Stimulated activated CD8-positive, alpha-beta memory T cell treated with anti-CD3 and anti-CD28 coated beads, Interleukin-15, amount 100 ng/mL, for 4 hours (primary cell): Measurements from ENCODE around the gene ABI3.
"Not testable (repeated sequence)": the region's sequence is repeated elsewhere in the genome, so short reads cannot be mapped to it uniquely, and the experiment has no call there.

Experiments used
- DNase-seq, 2 donors: peaks; one replicate each; pipeline ENCODE4 v3.0.0-alpha.2; 2020; ENCODE audit warnings: low read depth in 2 of 2

ABI3 gene, protein sequence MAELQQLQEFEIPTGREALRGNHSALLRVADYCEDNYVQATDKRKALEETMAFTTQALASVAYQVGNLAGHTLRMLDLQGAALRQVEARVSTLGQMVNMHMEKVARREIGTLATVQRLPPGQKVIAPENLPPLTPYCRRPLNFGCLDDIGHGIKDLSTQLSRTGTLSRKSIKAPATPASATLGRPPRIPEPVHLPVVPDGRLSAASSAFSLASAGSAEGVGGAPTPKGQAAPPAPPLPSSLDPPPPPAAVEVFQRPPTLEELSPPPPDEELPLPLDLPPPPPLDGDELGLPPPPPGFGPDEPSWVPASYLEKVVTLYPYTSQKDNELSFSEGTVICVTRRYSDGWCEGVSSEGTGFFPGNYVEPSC

DNA sequence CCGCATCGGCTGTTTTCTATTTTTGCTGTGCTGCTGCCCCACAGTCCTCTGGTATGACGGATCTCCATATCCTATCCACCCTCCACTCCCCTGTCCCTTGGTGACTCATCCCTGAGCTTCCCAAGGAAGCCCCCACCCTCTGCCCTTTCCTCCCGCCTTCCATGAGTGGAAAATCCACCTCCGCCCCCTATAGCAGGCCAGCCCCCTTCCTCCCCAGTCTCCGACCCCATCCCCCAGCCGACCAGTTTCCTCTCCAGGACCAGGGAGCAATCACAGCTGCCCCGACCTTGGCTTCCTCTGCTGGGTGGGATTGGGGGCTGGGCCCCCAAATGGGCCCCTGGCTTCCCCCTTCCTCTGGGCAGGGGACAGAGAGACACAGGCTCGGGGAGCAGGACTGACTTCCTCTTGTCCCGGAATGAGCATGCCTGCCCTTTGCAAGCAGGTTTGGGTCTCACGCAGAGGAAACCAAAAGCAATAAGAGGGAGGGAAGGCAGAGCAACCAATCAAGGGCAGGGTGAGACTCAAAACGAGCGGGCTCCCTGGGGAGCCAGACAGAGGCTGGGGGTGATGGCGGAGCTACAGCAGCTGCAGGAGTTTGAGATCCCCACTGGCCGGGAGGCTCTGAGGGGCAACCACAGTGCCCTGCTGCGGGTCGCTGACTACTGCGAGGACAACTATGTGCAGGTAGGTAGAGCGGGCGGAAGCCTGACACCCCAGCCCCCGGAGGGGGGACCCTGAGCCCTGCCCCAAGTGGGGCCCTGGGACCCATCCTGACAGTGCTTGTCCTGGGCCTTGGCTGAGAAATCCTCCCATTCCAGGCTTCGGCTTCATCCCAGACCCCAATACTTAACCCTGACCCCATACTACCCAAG is at the start of gene ABI3, which contains the start of gene GNGT2:
ABI3 (plus strand) TSS at position 550 of the 872 bp plus-strand sequence; CDS start at position 568, 18 bp downstream.
GNGT2 (minus strand) TSS at position 417 of the 872 bp plus-strand sequence. CDS start 3,152 bp downstream, outside the sequence.
- no peak for DNase-seq

DNA sequence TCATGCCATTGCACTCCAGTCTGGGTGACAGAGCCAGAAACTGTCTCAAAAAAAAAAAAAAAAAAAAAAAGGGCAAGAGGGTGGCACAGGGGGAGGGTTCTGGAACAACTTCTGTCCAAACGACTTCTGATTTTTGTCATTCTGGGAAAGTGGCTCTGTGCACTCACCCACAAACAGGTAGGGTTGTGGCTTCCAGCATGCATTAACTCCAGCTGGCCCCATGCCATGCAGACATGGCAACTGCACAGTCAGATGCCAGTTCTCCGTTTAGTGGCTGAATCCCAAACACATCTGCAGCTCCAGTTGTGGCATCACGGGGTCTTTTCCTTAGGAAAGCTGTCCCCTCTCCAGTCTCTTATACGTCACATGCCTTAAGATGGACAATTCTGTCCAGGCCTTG is 47.6 kb upstream of the ABI3 start:
- DNase-seq: no peak

DNA sequence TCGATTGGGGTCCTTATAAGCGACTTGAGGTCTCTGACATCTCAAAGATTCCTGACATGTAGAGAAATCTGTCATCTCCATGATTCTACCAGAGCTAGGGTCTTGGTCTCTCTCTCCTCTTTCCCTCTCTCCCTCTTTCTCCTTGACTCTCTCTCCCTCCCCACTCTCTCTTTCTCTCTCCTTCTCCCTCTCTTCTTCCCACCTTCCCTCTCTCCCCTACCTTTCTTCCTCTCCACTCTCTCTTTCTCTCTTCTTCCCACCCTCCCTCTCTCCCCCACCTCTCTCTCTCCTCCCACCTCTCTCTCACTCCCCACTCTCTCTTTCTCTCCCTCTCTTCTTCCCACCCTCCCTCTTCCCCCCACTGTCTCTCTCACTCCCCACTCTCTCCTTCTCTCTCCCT is 45.4 kb upstream of the ABI3 start:
- DNase-seq: no peak

DNA sequence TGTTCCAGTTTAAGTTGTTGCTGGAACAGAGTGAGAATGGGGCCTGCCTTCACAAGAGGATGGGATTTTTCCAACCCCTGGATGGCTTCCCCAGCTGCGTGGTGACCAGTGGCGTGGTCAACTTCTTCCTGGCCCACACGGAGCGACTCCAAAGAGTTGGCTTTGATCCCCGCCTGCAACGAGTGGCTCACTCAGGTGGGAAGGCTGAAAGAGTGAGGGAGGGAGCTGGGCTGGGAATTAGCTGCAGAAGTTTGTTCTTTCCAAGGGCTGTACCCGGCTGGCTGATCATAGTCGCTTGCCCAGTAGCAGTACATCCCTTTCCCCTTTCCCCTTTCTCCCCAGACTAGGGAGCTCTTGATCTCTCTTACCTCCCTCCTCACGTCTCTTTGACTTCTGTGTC is 41.8 kb upstream of the ABI3 start:
- DNase-seq: no peak

DNA sequence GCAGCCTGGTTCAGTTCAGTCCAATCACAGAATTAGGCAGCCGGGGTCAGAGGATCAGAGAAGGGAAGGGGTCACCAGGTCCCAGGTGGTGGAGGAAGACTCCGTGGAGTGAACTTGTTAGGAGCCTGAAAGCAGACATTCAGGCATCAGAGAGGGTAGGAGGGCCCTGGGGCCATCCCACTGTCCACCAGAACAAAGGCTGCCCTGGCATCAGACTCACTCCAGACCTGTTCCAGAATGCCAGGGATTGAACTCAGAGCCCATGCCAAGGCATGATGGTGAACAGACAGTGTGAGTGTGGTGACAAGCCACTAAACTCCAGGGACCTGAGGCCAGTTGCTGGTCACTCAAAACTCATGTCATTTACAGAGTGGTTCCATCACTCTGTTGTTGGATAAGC is 40.3 kb upstream of the ABI3 start:
- DNase-seq: no peak

DNA sequence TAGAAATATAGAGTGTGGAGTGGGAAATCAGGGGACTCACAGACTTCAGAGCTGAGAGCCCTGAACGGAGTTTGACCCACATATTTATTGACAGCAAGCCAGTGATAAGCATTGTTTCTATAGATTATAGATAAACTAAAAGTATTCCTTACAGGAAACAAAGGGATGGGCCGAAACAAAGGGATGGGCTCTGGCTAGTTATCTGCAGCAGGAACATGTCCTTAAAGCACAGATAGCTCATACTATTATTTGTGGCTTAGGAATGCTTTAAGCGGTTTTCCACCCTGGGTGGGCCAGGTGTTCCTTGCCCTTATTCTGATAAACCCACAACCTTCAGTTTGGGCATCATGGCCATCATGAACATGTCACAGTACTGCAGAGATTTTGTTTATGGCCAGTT is 39.8 kb upstream of the ABI3 start:
- DNase-seq: not testable (repeated sequence)

DNA sequence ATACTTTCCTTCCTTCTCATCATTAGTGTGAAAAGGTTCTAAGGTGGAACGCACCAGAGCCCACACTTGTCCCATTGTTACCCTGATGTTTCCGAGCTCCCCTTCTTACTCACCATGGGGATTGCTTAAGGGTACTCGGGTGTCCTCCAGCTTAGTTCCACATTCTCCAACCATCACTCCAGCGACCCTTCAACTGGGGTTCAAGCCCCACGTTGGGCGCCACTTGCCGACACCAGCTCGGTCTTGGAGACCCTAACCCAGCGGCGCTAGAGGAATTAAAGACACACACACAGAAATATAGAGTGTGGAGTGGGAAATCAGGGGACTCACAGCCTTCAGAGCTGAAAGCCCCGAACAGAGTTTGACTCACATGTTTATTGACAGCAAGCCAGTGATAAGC is 34.5 kb upstream of the ABI3 start:
- DNase-seq: not testable (repeated sequence)

DNA sequence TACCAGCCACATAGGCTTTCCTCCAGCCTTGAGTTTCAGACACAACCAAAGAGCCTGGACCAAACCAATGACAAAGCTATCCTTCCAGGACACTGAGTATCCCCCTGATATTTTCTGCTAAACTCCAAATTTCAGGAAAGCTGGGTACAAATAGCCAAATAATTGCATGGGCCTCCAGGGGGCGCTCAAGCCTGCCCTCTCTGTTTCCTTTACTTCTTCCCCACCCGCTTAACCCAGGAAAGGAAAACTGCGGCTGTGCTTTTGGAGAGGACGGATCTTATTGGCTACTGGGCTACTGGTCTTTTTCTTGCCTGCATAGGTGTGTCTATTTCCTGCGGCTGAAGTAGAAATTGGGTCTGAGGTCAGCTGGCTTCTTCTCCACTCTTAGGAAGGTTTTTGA is 30.2 kb upstream of the ABI3 start:
- peak; percentile 13 to 25 for DNase-seq

DNA sequence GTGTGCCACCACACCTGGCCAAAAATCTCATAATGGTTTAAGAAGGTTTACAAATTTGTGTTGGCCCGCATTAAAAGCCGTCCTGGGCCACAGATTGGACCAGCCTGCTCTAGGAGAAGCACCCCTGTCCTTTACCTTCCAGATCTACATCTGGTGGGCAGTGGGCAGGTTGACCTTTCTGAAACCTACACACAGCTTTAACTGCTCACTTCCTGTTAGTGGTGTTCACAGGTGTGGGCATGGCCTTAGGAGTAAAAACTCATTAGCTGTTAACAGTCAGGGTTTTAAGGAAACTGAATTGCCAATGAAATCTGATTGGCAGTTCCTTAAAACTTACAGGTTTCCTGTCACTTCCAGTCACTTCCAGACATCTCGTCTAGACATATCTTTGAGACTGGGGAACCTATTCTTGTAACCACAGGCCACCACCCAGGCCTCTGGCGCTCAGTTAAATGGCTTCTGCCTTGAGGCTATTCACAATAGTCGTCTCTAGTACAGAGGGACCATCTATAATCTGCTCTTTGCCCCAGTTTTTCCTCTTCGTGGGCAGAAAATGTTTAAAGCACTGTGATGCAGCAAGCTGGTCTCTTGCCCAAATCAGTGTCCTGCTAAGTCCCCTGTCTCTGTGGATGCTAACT is 29.4 kb upstream of the ABI3 start:
- DNase-seq: no peak

DNA sequence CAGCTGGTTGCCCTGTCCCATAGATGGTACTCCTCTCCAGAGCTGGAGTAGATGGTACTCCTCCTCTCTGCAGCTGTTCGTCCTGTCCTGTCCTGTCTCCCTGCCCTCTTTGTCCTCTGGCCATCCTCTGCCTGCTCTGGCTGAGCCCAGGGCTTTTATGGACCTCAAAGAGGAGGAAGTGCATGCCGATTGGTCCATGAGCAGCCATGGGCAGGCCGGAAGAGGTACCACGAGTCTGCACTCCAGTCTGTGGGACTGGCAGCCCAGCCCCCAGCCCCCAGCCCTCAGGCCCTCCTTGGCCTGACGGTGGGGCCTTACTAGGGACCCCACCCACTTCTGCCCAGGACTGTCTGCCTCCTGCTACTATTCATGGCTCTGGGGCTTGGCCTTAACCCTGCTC is 27.2 kb upstream of the ABI3 start:
- DNase-seq: no peak

DNA sequence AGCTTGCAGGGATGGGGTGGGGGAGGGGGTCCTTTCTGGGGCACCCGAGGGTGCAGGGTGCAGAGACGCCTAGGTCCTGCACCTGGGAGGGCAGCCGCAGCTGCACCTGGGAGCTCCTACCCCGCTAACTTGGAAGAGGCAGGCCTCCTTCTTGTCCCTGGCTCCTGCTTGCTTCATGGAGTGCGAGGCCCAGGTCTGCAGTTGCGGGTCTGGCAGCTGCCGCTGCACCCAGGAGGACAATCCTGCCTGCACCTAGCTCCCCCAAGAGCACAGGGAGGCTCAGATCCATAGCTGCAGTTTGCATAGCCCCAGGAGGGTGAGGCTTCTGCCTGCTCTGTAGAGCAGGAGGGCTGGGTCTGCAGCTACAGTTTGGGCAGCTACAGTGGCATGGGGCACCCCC is 26.7 kb upstream of the ABI3 start:
- no peak for DNase-seq

DNA sequence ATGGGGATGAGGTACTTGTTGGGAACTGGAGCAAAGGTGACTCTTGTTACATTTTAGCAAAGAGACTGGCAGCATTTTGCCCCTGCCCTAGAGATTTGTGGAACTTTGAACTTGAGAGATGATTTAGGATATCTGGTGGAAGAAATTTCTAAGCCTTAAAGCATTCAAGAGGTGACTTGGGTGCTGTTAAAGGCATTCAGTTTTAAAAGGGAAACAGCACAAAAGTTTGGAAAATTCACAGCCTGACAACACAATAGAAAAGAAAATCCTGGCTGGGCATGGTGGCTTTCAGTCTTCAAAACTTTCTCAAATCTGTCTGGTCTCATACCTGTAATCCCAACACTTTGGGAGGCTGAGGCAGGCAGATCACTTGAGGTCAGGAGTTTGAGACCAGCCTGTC is 26.0 kb upstream of the ABI3 start:
- DNase-seq: not testable (repeated sequence)

DNA sequence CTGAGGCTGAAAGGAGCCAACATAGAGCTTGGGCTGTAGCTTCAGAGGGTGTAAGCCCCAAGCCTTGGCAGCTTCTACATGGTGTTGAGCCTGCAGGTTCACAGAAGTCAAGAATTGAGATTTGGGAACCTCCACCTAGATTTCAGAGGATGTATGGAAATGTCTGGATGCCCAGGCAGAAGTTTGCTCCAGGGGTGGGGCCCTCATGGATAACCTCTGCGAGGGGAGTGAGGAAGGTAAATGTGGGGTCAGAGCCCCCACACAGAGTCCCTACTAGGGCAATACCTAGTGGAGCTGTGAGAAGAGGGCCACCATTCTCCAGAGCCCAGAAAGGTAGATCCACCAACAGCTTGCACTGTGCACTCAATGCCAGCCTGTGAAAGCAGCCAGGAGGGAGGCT is 25.1 kb upstream of the ABI3 start:
- not testable (repeated sequence) for DNase-seq

DNA sequence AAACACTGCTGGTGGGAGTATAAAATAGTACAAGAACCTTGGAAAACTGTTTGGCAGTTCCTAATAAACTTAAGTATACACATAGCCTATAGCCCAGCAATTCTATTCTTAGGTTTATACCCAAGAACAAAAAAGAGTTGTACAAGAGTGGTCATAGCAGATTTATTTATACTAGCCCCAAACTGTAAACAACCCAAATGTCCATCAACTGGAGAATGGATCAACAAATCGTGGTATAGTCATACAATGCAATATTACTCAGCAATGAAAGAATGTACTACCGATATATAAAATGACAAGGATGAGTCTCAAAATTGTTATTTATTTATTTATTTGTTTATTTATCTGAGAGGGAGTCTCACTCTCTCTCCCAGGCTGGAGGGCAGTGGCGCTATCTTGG is 23.2 kb upstream of the ABI3 start:
- DNase-seq: no peak

DNA sequence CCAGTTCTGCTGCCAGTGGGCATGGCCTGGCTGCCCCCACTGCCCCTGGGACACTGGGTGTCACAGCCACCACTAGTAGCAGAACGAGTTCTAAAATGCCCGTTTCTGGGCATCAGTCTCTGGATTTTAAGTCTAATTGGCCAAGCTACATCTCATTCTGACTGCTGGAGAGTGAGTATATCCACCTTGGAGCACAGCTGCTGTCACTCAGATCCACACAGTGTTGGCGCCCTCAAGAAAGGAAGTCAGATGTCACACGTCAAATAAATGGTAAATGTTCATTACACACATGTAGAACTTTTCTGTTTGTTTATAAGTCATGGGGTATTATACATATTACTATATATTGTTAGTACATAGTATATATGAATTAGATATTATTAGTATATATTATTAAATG is 19.6 kb upstream of the ABI3 start:
- no peak for DNase-seq

DNA sequence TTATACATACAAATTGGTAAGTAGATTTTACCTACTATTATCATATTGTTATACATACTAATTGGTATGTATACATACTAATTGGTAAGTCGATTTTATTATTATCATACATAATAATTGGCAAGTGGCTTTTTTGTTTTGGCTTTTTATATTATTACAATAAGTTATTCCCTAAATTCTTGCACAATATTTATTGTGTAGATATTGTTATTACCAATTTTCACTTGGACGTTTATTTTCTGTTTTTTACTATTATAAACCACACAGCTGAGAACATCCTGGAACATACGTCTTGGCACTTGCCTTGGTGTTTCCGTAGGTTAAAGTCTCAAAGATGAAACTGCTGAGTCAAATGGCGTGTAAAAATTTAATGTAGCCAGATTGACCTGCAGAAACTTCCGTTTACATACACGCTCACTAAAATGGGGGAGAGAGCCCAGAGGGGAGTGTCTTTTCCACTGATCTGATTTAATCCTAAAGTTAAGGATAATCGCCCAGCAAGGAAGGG is 19.0 kb upstream of the ABI3 start:
- DNase-seq: no peak

DNA sequence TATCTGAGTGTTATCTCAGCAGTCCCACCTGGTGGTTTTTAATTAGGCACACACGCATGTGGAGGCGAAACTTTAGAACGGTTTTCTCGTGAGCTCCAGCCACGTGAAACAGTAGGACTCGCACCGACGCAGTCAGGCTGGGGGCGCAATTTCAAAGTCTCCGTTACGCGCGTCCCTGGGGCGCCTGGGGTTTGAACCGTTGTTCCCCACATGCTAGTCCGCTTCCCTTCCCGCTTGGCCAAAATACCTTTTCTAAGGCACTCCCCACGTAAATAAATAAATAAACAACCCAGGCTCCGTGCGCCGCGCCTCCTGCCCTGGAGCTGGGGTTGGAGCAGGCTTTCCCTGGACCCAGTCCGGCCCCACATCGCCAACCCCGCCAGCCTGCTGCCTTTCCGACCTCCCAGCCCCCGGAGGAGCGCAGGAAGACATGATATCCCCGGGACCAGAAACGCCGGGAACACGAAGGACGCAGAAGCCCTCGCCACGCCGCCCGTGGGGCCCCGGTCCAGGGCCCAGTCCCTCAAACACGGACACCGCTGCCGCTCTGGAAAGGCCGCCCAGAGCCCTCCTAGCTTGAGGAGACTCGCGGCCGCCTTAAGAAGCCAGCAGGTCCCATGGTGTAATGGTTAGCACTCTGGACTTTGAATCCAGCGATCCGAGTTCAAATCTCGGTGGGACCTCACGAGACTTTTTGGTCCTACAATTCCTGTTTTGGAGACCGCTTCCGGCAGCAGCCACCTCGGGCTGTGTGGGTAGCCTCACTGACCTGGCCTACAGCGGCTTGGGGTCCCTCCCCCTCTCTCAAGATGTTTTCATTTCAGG is 18.4 kb upstream of the ABI3 start:
- peak; percentile 73 to 84 for DNase-seq

DNA sequence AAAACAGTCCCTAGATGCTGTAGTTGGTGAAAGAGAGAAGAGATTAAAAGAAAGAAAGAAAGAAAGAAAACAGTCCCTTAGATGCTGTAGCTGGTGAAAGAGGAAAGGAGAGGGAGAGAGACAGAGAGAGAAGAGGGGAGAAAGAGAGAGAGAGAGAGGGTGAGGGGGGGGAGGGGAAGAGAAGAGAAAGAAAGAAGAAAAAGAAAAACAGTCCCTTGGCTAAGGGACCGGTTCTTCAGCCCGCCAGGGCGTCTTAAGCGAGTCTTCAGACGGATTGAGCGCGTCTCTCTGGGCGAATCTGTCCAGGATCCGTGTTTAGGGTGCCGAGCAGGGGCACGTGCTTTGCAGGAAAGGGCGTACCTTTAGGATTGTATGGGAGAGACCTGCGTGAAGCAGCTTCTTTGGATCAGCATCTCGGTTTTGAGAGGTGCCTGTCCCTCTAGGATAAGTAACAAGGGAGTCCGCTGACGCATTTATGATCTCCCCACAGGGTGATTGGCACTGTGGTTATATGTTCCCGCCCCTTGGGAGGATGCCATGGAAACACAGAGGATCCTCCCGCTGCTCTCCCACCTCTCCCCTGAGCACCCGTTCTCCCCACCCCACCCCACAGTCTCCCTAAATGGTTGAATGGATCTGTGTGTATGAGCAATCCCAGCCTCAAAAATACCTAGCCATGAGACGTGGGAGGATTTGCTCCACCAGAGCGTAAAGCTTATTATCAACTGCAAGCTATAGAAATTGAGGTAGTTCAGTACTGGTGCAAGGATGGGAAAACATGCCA is 16.8 kb upstream of the ABI3 start:
- no peak for DNase-seq

DNA sequence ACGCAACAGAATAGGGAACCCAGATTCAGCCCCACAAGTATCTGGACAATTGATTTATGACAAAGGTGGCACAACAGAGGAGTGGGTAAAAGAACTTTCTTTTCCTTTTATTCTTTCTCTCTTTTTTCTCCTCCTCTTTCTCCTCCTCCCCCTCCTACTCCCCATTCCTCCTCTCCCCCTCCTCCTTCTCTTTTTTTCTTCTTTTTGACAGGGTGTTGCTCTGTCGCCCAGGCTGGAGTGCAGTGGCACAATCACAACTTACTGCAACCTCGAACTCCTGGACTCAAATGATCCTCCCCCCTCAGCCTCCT is 16.3 kb upstream of the ABI3 start:
- no peak for DNase-seq

DNA sequence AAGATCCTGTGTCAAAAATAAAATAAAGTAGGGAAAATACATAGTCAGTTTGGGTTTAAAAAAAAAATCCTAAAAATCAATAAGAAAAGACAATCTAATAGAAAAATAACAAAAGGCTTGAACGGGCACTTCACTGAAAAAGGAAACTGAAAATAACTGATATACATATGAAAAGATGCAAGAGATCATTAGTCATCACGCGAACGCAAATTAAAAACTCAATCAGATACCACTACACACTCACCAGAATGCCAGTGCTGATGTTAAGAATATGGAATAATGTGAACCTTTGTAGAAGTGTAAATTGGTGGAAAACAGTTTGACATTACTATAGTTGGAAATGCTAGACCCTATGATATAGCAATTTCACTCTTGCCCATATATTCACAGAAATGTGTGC is 14.8 kb upstream of the ABI3 start:
- DNase-seq: no peak

DNA sequence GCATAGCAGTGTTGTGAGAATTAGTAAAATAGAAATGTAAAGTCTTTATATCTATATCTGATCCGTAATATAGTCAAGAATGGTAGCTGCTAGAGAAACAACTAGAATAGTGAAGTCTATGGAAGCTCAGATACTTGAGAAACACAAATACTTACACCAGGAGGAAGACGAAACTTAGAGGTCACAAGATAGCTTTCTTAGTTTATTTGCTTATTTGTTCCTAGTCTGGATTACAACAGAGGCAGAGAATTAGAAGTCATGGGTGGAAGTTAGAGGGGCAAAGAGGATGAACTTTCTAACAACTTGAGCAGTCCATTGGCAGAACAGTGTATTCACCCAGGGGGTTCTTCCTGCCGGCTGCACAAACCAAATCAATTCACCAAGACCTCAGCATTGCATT is 14.0 kb upstream of the ABI3 start:
- DNase-seq: no peak
